Measurements from ENCODE around the gene CDH26. TPM values are rescaled to one million over a fixed set of nuclear protein-coding genes. Genes with fewer than 3 reads are reported as not detected.

Gene CDH26
- total and polyA plus RNA-seq, 2 donors (not counting 3 experiments of a cell fraction or from before 2014, with no cell fraction given), result 0.01 TPM; not detected in 1

DNA sequence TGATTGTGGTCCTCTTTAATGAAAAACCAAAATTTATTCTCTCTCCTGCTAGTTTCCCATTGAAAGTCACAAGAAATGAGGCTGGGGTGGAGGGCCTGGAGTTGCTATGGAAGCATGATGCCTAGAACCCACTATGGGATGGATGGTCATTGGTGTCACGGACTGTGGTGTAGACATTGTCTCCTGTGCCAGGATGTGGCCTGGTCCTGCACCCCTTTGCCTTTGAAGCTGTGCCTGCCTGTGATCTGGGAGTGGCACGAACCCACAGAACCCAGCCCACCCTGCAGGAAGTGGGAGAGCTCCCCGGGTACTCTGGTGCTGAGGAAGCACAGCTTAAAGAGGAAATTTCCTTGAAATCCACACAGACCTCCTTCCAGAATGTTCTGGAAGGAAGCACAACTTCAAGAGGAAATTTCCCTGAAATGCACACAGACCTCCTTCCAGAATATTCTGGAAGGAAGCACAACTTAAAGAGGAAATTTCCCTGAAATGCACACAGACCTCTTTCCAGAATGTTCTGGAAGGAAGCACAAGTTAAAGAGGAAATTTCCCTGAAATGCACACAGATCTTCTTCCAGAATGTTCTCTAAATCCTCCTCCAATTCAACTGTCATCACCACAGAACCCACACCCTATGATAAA is 105.6 kb downstream of the CDH26 start:
- FAIRE-seq, result no peak
- no peaks in the 10 kb centered on the region for H3K36me3 ChIP-seq (ENCODE audit: control insufficient read depth in 2 of 2, extremely low read depth in 1 of 2, insufficient read depth in 2 of 2, low read length in 2 of 2)
- no peaks in the 10 kb centered on the region for H3K9me1 ChIP-seq (replicated peaks; ENCODE audit: control insufficient read depth, extremely low read depth, insufficient read depth, low read length)
- TF ChIP-seq, protein P1, sequence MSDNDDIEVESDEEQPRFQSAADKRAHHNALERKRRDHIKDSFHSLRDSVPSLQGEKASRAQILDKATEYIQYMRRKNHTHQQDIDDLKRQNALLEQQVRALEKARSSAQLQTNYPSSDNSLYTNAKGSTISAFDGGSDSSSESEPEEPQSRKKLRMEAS (IDR thresholded peaks at IDR 0.05; ENCODE audit: insufficient read depth, insufficient read length), result no peak
- TF ChIP-seq, protein P2, sequence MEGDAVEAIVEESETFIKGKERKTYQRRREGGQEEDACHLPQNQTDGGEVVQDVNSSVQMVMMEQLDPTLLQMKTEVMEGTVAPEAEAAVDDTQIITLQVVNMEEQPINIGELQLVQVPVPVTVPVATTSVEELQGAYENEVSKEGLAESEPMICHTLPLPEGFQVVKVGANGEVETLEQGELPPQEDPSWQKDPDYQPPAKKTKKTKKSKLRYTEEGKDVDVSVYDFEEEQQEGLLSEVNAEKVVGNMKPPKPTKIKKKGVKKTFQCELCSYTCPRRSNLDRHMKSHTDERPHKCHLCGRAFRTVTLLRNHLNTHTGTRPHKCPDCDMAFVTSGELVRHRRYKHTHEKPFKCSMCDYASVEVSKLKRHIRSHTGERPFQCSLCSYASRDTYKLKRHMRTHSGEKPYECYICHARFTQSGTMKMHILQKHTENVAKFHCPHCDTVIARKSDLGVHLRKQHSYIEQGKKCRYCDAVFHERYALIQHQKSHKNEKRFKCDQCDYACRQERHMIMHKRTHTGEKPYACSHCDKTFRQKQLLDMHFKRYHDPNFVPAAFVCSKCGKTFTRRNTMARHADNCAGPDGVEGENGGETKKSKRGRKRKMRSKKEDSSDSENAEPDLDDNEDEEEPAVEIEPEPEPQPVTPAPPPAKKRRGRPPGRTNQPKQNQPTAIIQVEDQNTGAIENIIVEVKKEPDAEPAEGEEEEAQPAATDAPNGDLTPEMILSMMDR (IDR thresholded peaks at IDR 0.05; ENCODE audit: extremely low read depth in 1 of 2, insufficient read depth in 1 of 2, low read depth in 1 of 2, low read length in 2 of 2), result no peak
- H3K4me2 ChIP-seq (ENCODE audit: insufficient read depth, low read length), result no peak overlapping the region
- peaks cover 2% of the 10 kb centered on the region for H3K9me3 ChIP-seq (replicated peaks; ENCODE audit: control insufficient read depth, insufficient read depth, low read length)
- dilution Hi-C loops (cut with MboI; ENCODE audit: extremely low pct_ligation_motif_present, low sequenced_read_pairs), result no loop called here
- no peak overlapping the region for H2AFZ ChIP-seq (ENCODE audit: low read depth, low read length)
- no peak overlapping the region for H3K9ac ChIP-seq (replicated peaks; ENCODE audit: extremely low read depth, insufficient read depth, low read length)
- intact Hi-C loops (cut with micrococcal nuclease), result no loop called here
- BruUV-seq (replicated peaks), result no TSS peak
- H3K27ac ChIP-seq (ENCODE audit: insufficient read depth, low read depth, low read length), result no peak overlapping the region
- H3K4me3 ChIP-seq (replicated peaks in 1 of 3; ENCODE audit: insufficient read depth in 1 of 3, low read depth in 1 of 3, low read length in 3 of 3), result no peak overlapping the region
- H4K20me1 ChIP-seq (replicated peaks; ENCODE audit: control insufficient read depth, extremely low read depth, insufficient read depth, low read length), result no peaks in the 10 kb centered on the region
- CTCF ChIA-PET, result no interaction called here
- no peaks in the 10 kb centered on the region for H3K79me2 ChIP-seq (ENCODE audit: control insufficient read depth, insufficient read depth, low read length)
- POLR2A ChIA-PET, result no interaction called here
- no peaks in the 10 kb centered on the region for H3K27me3 ChIP-seq (ENCODE audit: control insufficient read depth in 2 of 2, insufficient read depth in 2 of 2, low read length in 2 of 2)
- no peaks in the 10 kb centered on the region for H3K4me1 ChIP-seq (ENCODE audit: control insufficient read depth, extremely low read depth, insufficient read depth, low read length)
- DNase-seq (ENCODE audit: low read depth, low spot score), result no peak

Other genes starting within 250 kb of the CDH26 start
- 0.35 and 0.67 TPM in 2 replicates for gene SYCP2, start 24.8 kb upstream of the CDH26 start, total RNA-seq
- gene SYCP2, start 24.8 kb upstream of the CDH26 start, polyA plus RNA-seq, result 0.03 and 0.07 TPM in 2 replicates
- 4.9 and 5.2 TPM in 2 replicates for gene PPP1R3D, start 18.1 kb upstream of the CDH26 start, total RNA-seq
- 1.7 and 2.3 TPM in 2 replicates for gene PPP1R3D, start 18.1 kb upstream of the CDH26 start, polyA plus RNA-seq
- 8.2 and 9.9 TPM in 2 replicates for gene FAM217B, start 18.0 kb upstream of the CDH26 start, total RNA-seq
- gene FAM217B, start 18.0 kb upstream of the CDH26 start, polyA plus RNA-seq, result 2.1 and 2.7 TPM in 2 replicates

Measured in endothelial cell of umbilical vein (primary cell).